Subcutaneous abdominal adipose tissue (tissue), 5 donors: ENCODE results near the gene EEIG2.
A peak's percentile ranks its signal among the peaks of the same experiment; 100 is the strongest.

Experiments used
- H3K27ac ChIP-seq: one replicate; pipeline ENCODE4 v1.7.0; 2013; ENCODE audit warnings: low read depth, mild to moderate bottlenecking, inconsistent platforms, low read length, moderate library complexity
- H3K27me3 ChIP-seq, 5 donors: one replicate each; pipeline ENCODE4 v1.7.0; 2013; ENCODE audit warnings: low read length in 5 of 5, inconsistent platforms in 1 of 5; ENCODE audit not compliant: control insufficient read depth in 5 of 5, insufficient read depth in 4 of 5
- H3K36me3 ChIP-seq, 5 donors: one replicate each; pipeline ENCODE4 v1.7.0; 2013; ENCODE audit warnings: low read length in 5 of 5; ENCODE audit not compliant: control insufficient read depth in 5 of 5, insufficient read depth in 5 of 5
- H3K4me1 ChIP-seq, 5 donors: one replicate each; pipeline ENCODE4 v1.7.0; 2013; ENCODE audit warnings: low read length in 5 of 5, mild to moderate bottlenecking in 3 of 5, moderate library complexity in 1 of 5; ENCODE audit not compliant: control insufficient read depth in 5 of 5, insufficient read depth in 5 of 5
- H3K4me3 ChIP-seq, 5 donors: one replicate each; pipeline ENCODE4 v1.7.0; 2013; ENCODE audit warnings: low read length in 5 of 5, low read depth in 1 of 5
- H3K9ac ChIP-seq, 5 donors: one replicate each; pipeline ENCODE4 v1.7.0; 2013; ENCODE audit warnings: low read length in 5 of 5, mild to moderate bottlenecking in 4 of 5, moderate library complexity in 3 of 5
- H3K9me3 ChIP-seq, 5 donors: one replicate each; pipeline ENCODE4 v1.7.0; 2013; ENCODE audit warnings: low read length in 5 of 5; ENCODE audit not compliant: control insufficient read depth in 5 of 5
- donor health status: healthy.
- donor health status: healthy.
- donor health status: healthy.
- donor health status: healthy.
- donor health status: healthy.

EEIG2 gene

GRCh38 chr1:108593448-108593847, 33.5 kb downstream of the EEIG2 start:
- Histone ChIP-seq H3K27me3 (no peaks in the 10 kb centered on the region), H3K27ac (no peak overlapping the region), H3K36me3 (no peaks in the 10 kb centered on the region), H3K9me3 (no peaks in the 10 kb centered on the region), H3K9ac (no peak overlapping the region), H3K4me3 (no peak overlapping the region), H3K4me1 (peaks cover 12 to 32% (median 24%) of the 10 kb centered on the region in 5 donors)

- Histone ChIP-seq H3K27me3 (no peaks in the 10 kb centered on the region), H3K9ac (no peak overlapping the region), H3K27ac (no peak overlapping the region), H3K36me3 (no peaks in the 10 kb centered on the region), H3K9me3 (no peaks in the 10 kb centered on the region), H3K4me3 (no peak overlapping the region), H3K4me1 (peaks cover 10 to 26% (median 20%) of the 10 kb centered on the region in 5 donors)
Measured at GRCh38 chr1:108595507-108595906, 35.6 kb downstream of the EEIG2 start.

- Histone ChIP-seq H3K4me3 (no peak overlapping the region), H3K9ac (no peak overlapping the region), H3K27ac (no peak overlapping the region), H3K27me3 (no peaks in the 10 kb centered on the region), H3K9me3 (no peaks in the 10 kb centered on the region), H3K4me1 (peaks cover 0 to 13% (median 5%) of the 10 kb centered on the region in 5 donors), H3K36me3 (no peaks in the 10 kb centered on the region)
Measured at GRCh38 chr1:108597041-108597440, 37.1 kb downstream of the EEIG2 start.

- Histone ChIP-seq H3K9me3 (no peaks in the 10 kb centered on the region), H3K9ac (no peak overlapping the region), H3K27me3 (no peaks in the 10 kb centered on the region), H3K4me1 (peaks cover 0 to 7% (median 0%) of the 10 kb centered on the region in 5 donors), H3K27ac (no peak overlapping the region), H3K4me3 (no peak overlapping the region), H3K36me3 (peaks cover 0 to 6% (median 0%) of the 10 kb centered on the region in 5 donors)
Measured at GRCh38 chr1:108598340-108598739, 38.4 kb downstream of the EEIG2 start.

GRCh38 chr1:108600504-108600903, 40.6 kb downstream of the EEIG2 start:
- H3K9me3 ChIP-seq: no peaks in the 10 kb centered on the region
- peaks cover 0 to 13% (median 2%) of the 10 kb centered on the region in 5 donors for H3K36me3 ChIP-seq
- peaks cover 0 to 6% (median 0%) of the 10 kb centered on the region in 5 donors for H3K4me1 ChIP-seq
- H3K9ac ChIP-seq: no peak overlapping the region
- no peaks in the 10 kb centered on the region for H3K27me3 ChIP-seq
- peak overlapping the region in 2 of 5 donors; percentile 4 to 33 for H3K4me3 ChIP-seq
- no peak overlapping the region for H3K27ac ChIP-seq

- Histone ChIP-seq H3K4me1 (peaks cover 0 to 4% (median 0%) of the 10 kb centered on the region in 5 donors), H3K9me3 (no peaks in the 10 kb centered on the region), H3K36me3 (peaks cover 0 to 13% (median 2%) of the 10 kb centered on the region in 5 donors), H3K4me3 (no peak overlapping the region), H3K9ac (no peak overlapping the region), H3K27ac (no peak overlapping the region), H3K27me3 (no peaks in the 10 kb centered on the region)
Measured at GRCh38 chr1:108601708-108602410, 42.0 kb downstream of the EEIG2 start.

- no peak overlapping the region for H3K4me3 ChIP-seq
- H3K9ac ChIP-seq: no peak overlapping the region
- H3K36me3 ChIP-seq: peaks cover 0 to 16% (median 2%) of the 10 kb centered on the region in 5 donors
- H3K4me1 ChIP-seq: peaks cover 3 to 15% (median 6%) of the 10 kb centered on the region in 5 donors
- no peaks in the 10 kb centered on the region for H3K27me3 ChIP-seq
- H3K27ac ChIP-seq: no peak overlapping the region
- H3K9me3 ChIP-seq: no peaks in the 10 kb centered on the region
Measured at GRCh38 chr1:108605633-108606032, 45.7 kb downstream of the EEIG2 start.

- Histone ChIP-seq H3K27me3 (no peaks in the 10 kb centered on the region), H3K27ac (no peak overlapping the region), H3K9me3 (no peaks in the 10 kb centered on the region), H3K9ac (no peak overlapping the region), H3K4me1 (peaks cover 3 to 15% (median 6%) of the 10 kb centered on the region in 5 donors), H3K4me3 (no peak overlapping the region), H3K36me3 (peaks cover 0 to 16% (median 2%) of the 10 kb centered on the region in 5 donors)
Measured at GRCh38 chr1:108606478-108606877, 46.6 kb downstream of the EEIG2 start.

- Histone ChIP-seq H3K27me3 (no peaks in the 10 kb centered on the region), H3K27ac (no peak overlapping the region), H3K36me3 (peaks cover 5 to 22% (median 11%) of the 10 kb centered on the region in 5 donors), H3K9me3 (no peaks in the 10 kb centered on the region), H3K4me1 (peaks cover 3 to 15% (median 6%) of the 10 kb centered on the region in 5 donors), H3K4me3 (peak overlapping the region in 1 of 5 donors; percentile 22), H3K9ac (no peak overlapping the region)
Measured at GRCh38 chr1:108609483-108610049, 49.7 kb downstream of the EEIG2 start.
